ENCODE measurements around the gene CLRN3. TPM values are rescaled to one million over a fixed set of nuclear protein-coding genes. Genes with fewer than 3 reads are reported as not detected.

CLRN3 gene
- total RNA-seq, 4 donors from 2014 or later: not detected

- Histone ChIP-seq H3K9me3 (no peaks in the 10 kb centered on the region), H3K36me3 (no peaks in the 10 kb centered on the region), H3K27me3 (peaks cover 14% of the 10 kb centered on the region), H3K4me3 (no peak overlapping the region), H3K4me1 (no peaks in the 10 kb centered on the region), H3K27ac (no peak overlapping the region)
- WGBS: 77% methylated on average over 3 of the region's 10 CpGs
- TF ChIP-seq EP300 (IDR thresholded peaks at IDR 0.05): no peak
- TF ChIP-seq POLR2A (IDR thresholded peaks at IDR 0.05): no peak
- no peak for TF ChIP-seq CTCF (IDR thresholded peaks at IDR 0.05)
- TF ChIP-seq POLR2AphosphoS5 (IDR thresholded peaks at IDR 0.05): no peak
- no peak for DNase-seq (ENCODE audit: low spot score in 2 of 2)
Measured at GRCh38 chr10:127855976-127856375, 36.8 kb downstream of the CLRN3 start.

- Histone ChIP-seq H3K27ac (no peak overlapping the region), H3K9me3 (no peaks in the 10 kb centered on the region), H3K4me1 (no peaks in the 10 kb centered on the region), H3K4me3 (no peak overlapping the region), H3K27me3 (peaks cover 14% of the 10 kb centered on the region), H3K36me3 (no peaks in the 10 kb centered on the region)
- no peak for DNase-seq (ENCODE audit: low spot score in 2 of 2)
- 100% methylated on average over 1 of the region's 2 CpGs for WGBS
- TF ChIP-seq CTCF (IDR thresholded peaks at IDR 0.05) (no peak), POLR2AphosphoS5 (IDR thresholded peaks at IDR 0.05) (no peak), EP300 (IDR thresholded peaks at IDR 0.05) (no peak), POLR2A (IDR thresholded peaks at IDR 0.05) (no peak)
Measured at GRCh38 chr10:127855591-127855881, 37.2 kb downstream of the CLRN3 start.

GRCh38 chr10:127854769-127855590 lies 37.8 kb downstream of the CLRN3 start:
- WGBS: 78% methylated on average over 7 of the region's 15 CpGs
- DNase-seq (ENCODE audit: low spot score in 2 of 2): no peak
- Histone ChIP-seq H3K4me3 (no peak overlapping the region), H3K4me1 (no peaks in the 10 kb centered on the region), H3K36me3 (no peaks in the 10 kb centered on the region), H3K9me3 (no peaks in the 10 kb centered on the region), H3K27me3 (peaks cover 14% of the 10 kb centered on the region), H3K27ac (no peak overlapping the region)
- TF ChIP-seq POLR2AphosphoS5 (IDR thresholded peaks at IDR 0.05): no peak
- TF ChIP-seq CTCF (IDR thresholded peaks at IDR 0.05): no peak
- TF ChIP-seq POLR2A (IDR thresholded peaks at IDR 0.05): no peak
- no peak for TF ChIP-seq EP300 (IDR thresholded peaks at IDR 0.05)

- no peaks in the 10 kb centered on the region for H3K36me3 ChIP-seq
- WGBS: 44% methylated on average over 16 of the region's 19 CpGs
- no peak overlapping the region for H3K4me3 ChIP-seq
- no peak overlapping the region for H3K27ac ChIP-seq
- H3K4me1 ChIP-seq: no peaks in the 10 kb centered on the region
- DNase-seq (ENCODE audit: low spot score in 2 of 2): no peak
- peaks cover 14% of the 10 kb centered on the region for H3K27me3 ChIP-seq
- no peak for TF ChIP-seq EP300 (IDR thresholded peaks at IDR 0.05)
- TF ChIP-seq POLR2AphosphoS5 (IDR thresholded peaks at IDR 0.05): no peak
- TF ChIP-seq CTCF (IDR thresholded peaks at IDR 0.05): peak; percentile 53 to 86
- H3K9me3 ChIP-seq: no peaks in the 10 kb centered on the region
Measured at GRCh38 chr10:127853868-127854768, 38.6 kb downstream of the CLRN3 start.

GRCh38 chr10:127852456-127852855 lies 40.3 kb downstream of the CLRN3 start:
- DNase-seq (ENCODE audit: low spot score in 2 of 2): peak in 1 of 2 donors; percentile 49

More at GRCh38 chr10:127852456-127852855, 40.3 kb downstream of the CLRN3 start:
- no peaks in the 10 kb centered on the region for H3K4me1 ChIP-seq
- H3K36me3 ChIP-seq: no peaks in the 10 kb centered on the region
- H3K9me3 ChIP-seq: no peaks in the 10 kb centered on the region
- WGBS: 91% methylated on average over 7 of the region's 7 CpGs
- no peak overlapping the region for H3K4me3 ChIP-seq
- peaks cover 14% of the 10 kb centered on the region for H3K27me3 ChIP-seq
- TF ChIP-seq POLR2AphosphoS5 (IDR thresholded peaks at IDR 0.05) (no peak), EP300 (IDR thresholded peaks at IDR 0.05) (no peak), POLR2A (IDR thresholded peaks at IDR 0.05) (no peak), CTCF (IDR thresholded peaks at IDR 0.05) (no peak)
- H3K27ac ChIP-seq: no peak overlapping the region
